Osteoblast (primary cell): Measurements from ENCODE around the gene OVCH1. TPM values are rescaled to one million over a fixed set of nuclear protein-coding genes. Genes with fewer than 3 reads are reported as not detected.

Experiments used
- DNase-seq: peaks from one replicate; pipeline ENCODE4 v3.0.0; 2011; ENCODE audit warnings: low spot score, mixed read lengths; ENCODE audit not compliant: insufficient read length; ENCODE audit errors: missing footprints
- H2AFZ ChIP-seq: 2 replicates; pipeline ENCODE4 v1.6.0; 2011; ENCODE audit warnings: mild to moderate bottlenecking, low read length
- H3K27ac ChIP-seq: 2 replicates; pipeline ENCODE4 v1.5.1; 2011; ENCODE audit warnings: mild to moderate bottlenecking, low read depth, low read length, moderate library complexity
- H3K27me3 ChIP-seq: 2 replicates; pipeline ENCODE4 v1.6.0; 2012; ENCODE audit warnings: mild to moderate bottlenecking, control low read depth, inconsistent platforms, low read length, moderate library complexity; ENCODE audit not compliant: insufficient read depth
- H3K36me3 ChIP-seq: 2 replicates; pipeline ENCODE4 v1.5.1; 2011; ENCODE audit warnings: mild to moderate bottlenecking, low read length, control low read depth, moderate library complexity; ENCODE audit not compliant: insufficient read depth
- H3K4me1 ChIP-seq: 2 replicates; pipeline ENCODE4 v1.5.1; 2011; ENCODE audit warnings: mild to moderate bottlenecking, low read length, control low read depth, moderate library complexity; ENCODE audit not compliant: insufficient read depth
- H3K4me2 ChIP-seq: 2 replicates; pipeline ENCODE4 v1.6.0; 2011; ENCODE audit warnings: mild to moderate bottlenecking, low read length; ENCODE audit not compliant: insufficient read depth
- H3K4me3 ChIP-seq: fragments of 200-600 bp; sonication (generic); 3 replicates; pipeline ENCODE4 v1.5.1; 2012; ENCODE audit warnings: mild to moderate bottlenecking, low read length, inconsistent platforms; ENCODE audit not compliant: insufficient read depth
- H3K79me2 ChIP-seq: 2 replicates; pipeline ENCODE4 v1.6.0; 2012; ENCODE audit warnings: mild to moderate bottlenecking, low read length, control low read depth, inconsistent platforms; ENCODE audit not compliant: insufficient read depth
- H3K9me3 ChIP-seq: 2 replicates; pipeline ENCODE4 v1.5.1; 2011; ENCODE audit warnings: low read depth, low read length, control low read depth
- H4K20me1 ChIP-seq: 2 replicates; pipeline ENCODE4 v1.6.0; 2012; ENCODE audit warnings: mild to moderate bottlenecking, low read length, control low read depth; ENCODE audit not compliant: insufficient read depth
- CTCF ChIP-seq: IDR thresholded peaks from 2 replicates; pipeline ENCODE4 v1.5.1; 2011; ENCODE audit warnings: mild to moderate bottlenecking, low read depth, low read length, moderate library complexity; ENCODE audit errors: extremely low read depth
- total RNA-seq: library from RNA; depleted of rRNA; stranded (reverse); fragments of >200 nt; gene quantifications from 2 replicates; pipeline ENCODE4 v1.2.3, GENCODE V29; 2012

The OVCH1 gene
- total RNA-seq, 1 donor: under 0.01 TPM

DNA sequence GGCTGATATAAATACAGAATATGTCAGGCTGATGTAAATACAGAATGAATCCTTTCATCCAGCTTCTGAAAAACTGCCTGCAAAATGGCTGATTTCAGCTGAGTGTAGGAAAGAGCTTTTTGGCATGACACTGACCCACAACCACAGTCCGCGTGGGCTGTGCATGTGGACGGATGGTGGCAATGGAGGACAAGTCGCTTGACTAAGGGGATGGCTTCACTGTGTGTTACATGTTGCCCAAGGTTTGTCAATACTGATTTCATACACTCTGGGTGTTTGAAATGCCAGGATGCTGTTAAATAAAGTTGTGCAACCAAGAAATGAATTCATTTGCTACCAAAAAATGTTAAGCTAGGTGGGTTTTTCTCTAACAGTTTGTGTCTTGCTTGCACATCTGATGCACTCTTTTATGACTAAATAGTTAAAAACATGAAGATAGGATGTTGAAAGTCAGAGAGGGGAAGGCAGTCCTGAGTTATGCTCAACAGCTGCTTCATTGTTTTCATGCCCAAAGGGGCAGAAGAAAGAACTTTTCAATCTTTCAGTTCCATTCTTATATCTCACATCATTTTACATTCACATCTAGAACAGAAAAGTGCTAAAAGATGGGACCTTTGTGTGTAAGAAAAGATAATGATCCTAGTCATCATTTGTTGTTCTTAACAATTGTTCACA lies 36.5 kb upstream of the OVCH1 start:
- no peaks in the 10 kb centered on the region for H3K79me2 ChIP-seq
- no peaks in the 10 kb centered on the region for H3K27me3 ChIP-seq
- DNase-seq: no peak
- H3K9me3 ChIP-seq: no peaks in the 10 kb centered on the region
- no peaks in the 10 kb centered on the region for H3K4me1 ChIP-seq
- no peak for TF ChIP-seq CTCF
- H3K4me3 ChIP-seq: no peak overlapping the region
- no peaks in the 10 kb centered on the region for H3K36me3 ChIP-seq
- no peak overlapping the region for H3K27ac ChIP-seq
- H2AFZ ChIP-seq: no peak overlapping the region
- no peak overlapping the region for H3K4me2 ChIP-seq
- no peaks in the 10 kb centered on the region for H4K20me1 ChIP-seq

DNA sequence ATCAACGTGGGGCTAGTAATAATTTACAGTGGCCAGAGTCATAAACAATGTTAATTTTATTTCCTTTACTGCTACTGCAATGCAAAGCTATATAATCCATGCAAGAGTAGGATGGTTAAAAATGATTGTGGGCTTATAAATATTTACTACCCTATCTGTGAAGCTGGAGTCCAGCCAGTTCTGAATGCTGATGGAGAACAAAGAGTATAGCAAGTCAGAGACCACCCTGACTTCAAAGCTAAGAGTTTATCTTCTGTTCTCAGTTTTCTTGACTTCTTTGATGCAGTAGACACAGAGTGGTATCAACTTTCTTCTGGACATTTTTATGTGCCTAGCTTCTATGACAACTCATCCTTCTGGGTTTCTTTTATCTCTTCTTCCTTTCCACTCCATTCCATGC lies 34.0 kb upstream of the OVCH1 start:
- Histone ChIP-seq H3K36me3 (no peaks in the 10 kb centered on the region), H3K27ac (no peak overlapping the region), H3K79me2 (no peaks in the 10 kb centered on the region), H3K9me3 (no peaks in the 10 kb centered on the region), H4K20me1 (no peaks in the 10 kb centered on the region), H3K4me3 (no peak overlapping the region), H3K27me3 (no peaks in the 10 kb centered on the region), H3K4me1 (no peaks in the 10 kb centered on the region), H3K4me2 (no peak overlapping the region), H2AFZ (no peak overlapping the region)
- no peak for TF ChIP-seq CTCF
- no peak for DNase-seq

GRCh38 chr12:29530436-29530835 lies 33.0 kb upstream of the OVCH1 start:
- Histone ChIP-seq H3K4me1 (no peaks in the 10 kb centered on the region), H3K79me2 (no peaks in the 10 kb centered on the region), H3K27ac (no peak overlapping the region), H3K4me2 (no peak overlapping the region), H3K27me3 (no peaks in the 10 kb centered on the region), H3K9me3 (no peaks in the 10 kb centered on the region), H3K36me3 (no peaks in the 10 kb centered on the region), H3K4me3 (no peak overlapping the region), H2AFZ (no peak overlapping the region), H4K20me1 (no peaks in the 10 kb centered on the region)
- no peak for TF ChIP-seq CTCF
- DNase-seq: no peak

DNA sequence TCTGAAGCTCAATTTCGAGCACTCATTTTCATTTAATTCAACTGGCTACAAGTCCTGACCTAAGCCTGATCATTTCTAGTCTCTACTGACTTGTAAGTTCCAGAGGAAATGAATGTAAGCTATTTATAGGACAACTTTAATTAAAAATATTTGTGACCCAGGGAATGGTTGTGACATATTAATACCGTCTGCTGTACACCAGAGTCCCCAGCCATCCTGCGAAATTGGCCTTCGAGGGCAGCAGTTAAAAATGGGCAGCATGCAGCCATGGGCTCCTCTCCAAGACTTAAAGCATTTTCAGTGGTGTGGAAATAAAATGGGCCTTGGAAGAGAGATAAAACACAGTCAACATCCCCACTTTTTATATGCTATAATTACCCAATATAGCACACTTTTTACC lies 30.7 kb upstream of the OVCH1 start:
- Histone ChIP-seq H3K4me1 (no peaks in the 10 kb centered on the region), H3K79me2 (no peaks in the 10 kb centered on the region), H3K4me3 (no peak overlapping the region), H3K9me3 (no peaks in the 10 kb centered on the region), H3K4me2 (no peak overlapping the region), H3K27ac (no peak overlapping the region), H3K36me3 (no peaks in the 10 kb centered on the region), H3K27me3 (no peaks in the 10 kb centered on the region), H4K20me1 (no peaks in the 10 kb centered on the region), H2AFZ (no peak overlapping the region)
- no peak for TF ChIP-seq CTCF
- DNase-seq: no peak
